GM19239 (cell line): ENCODE results near the gene ADGRF3.
"Not testable (repeated sequence)": the region's sequence is repeated elsewhere in the genome, so short reads cannot be mapped to it uniquely, and the experiment has no call there.

Experiments used
- DNase-seq: peaks from one replicate; pipeline ENCODE4 v3.0.0; 2011; ENCODE audit warnings: low spot score; ENCODE audit not compliant: insufficient read length
- FAIRE-seq: peaks from 2 replicates; lab custom pipeline; 2011; peaks lifted over from hg19 to GRCh38; lab: Jason Lieb, UNC

The ADGRF3 gene

GRCh38 chr2:26351375-26352090 is 4.9 kb upstream of the ADGRF3 start:
- FAIRE-seq (no peak), DNase-seq (no peak)

GRCh38 chr2:26349690-26350089 is 3.1 kb upstream of the ADGRF3 start:
- FAIRE-seq = no peak
- DNase-seq = no peak

- FAIRE-seq (no peak), DNase-seq (no peak)
Measured at GRCh38 chr2:26347286-26347865, 787 bp upstream of the ADGRF3 start.

- peak; percentile 98 for FAIRE-seq
- DNase-seq = peak; percentile 72
Measured at GRCh38 chr2:26345545-26346453, 790 bp downstream of the ADGRF3 start, which contains the start of gene SELENOI. TSS of gene SELENOI (plus strand) at chr2:26346143. CDS start at chr2:26346233, 90 bp downstream.

- FAIRE-seq (peak; percentile 45), DNase-seq (no peak)
Measured at GRCh38 chr2:26345283-26345544, 1.4 kb downstream of the ADGRF3 start.

GRCh38 chr2:26344581-26345282 is 1.9 kb downstream of the ADGRF3 start:
- FAIRE-seq = no peak
- DNase-seq = no peak

GRCh38 chr2:26340831-26341230 is 5.8 kb downstream of the ADGRF3 start:
- DNase-seq (no peak), FAIRE-seq (no peak)

- no peak for DNase-seq
- peak; percentile 23 for FAIRE-seq
Measured at GRCh38 chr2:26337298-26337697, 9.3 kb downstream of the ADGRF3 start.

- FAIRE-seq = no peak
- DNase-seq = no peak
Measured at GRCh38 chr2:26336719-26337118, 9.9 kb downstream of the ADGRF3 start.

- no peak for FAIRE-seq
- no peak for DNase-seq
Measured at GRCh38 chr2:26335231-26335630, 11.4 kb downstream of the ADGRF3 start.

- FAIRE-seq = no peak
- no peak for DNase-seq
Measured at GRCh38 chr2:26333293-26333692, 13.3 kb downstream of the ADGRF3 start.

- not testable (repeated sequence) for FAIRE-seq, DNase-seq
Measured at GRCh38 chr2:26331321-26331720, 15.3 kb downstream of the ADGRF3 start.

GRCh38 chr2:26330604-26331003 is 16.0 kb downstream of the ADGRF3 start:
- FAIRE-seq (peak; percentile 8), DNase-seq (no peak)

- DNase-seq (peak; percentile 58), FAIRE-seq (peak; percentile 94)
Measured at GRCh38 chr2:26330114-26330549, 16.5 kb downstream of the ADGRF3 start.

- not testable (repeated sequence) for FAIRE-seq, DNase-seq
Measured at GRCh38 chr2:26329083-26329482, 17.5 kb downstream of the ADGRF3 start.

- no peak for FAIRE-seq
Measured at GRCh38 chr2:26327291-26328272, 19.0 kb downstream of the ADGRF3 start.

GRCh38 chr2:26326514-26326913 is 20.1 kb downstream of the ADGRF3 start:
- FAIRE-seq = no peak
- DNase-seq = no peak

More at GRCh38 chr2:26327291-26328272, 19.0 kb downstream of the ADGRF3 start:
- DNase-seq = no peak

GRCh38 chr2:26325851-26326250 is 20.7 kb downstream of the ADGRF3 start:
- FAIRE-seq = no peak

GRCh38 chr2:26324903-26325302 is 21.7 kb downstream of the ADGRF3 start:
- DNase-seq (no peak), FAIRE-seq (no peak)

More at GRCh38 chr2:26325851-26326250, 20.7 kb downstream of the ADGRF3 start:
- no peak for DNase-seq
